SHP77 (cell line): Measurements from ENCODE around the gene PRH1.

Experiments
- DNase-seq, 2 experiments: peaks; one replicate each; lab custom pipeline; 2025; lab: John Stamatoyannopoulos, UW

The PRH1 gene

GRCh38 chr12:10884086-10884725 lies at the start of gene PRH1:
TSS of gene PRH1 (minus strand) at chr12:10884255. CDS start at chr12:10884217, 38 bp downstream.
- no peak for DNase-seq

DNA sequence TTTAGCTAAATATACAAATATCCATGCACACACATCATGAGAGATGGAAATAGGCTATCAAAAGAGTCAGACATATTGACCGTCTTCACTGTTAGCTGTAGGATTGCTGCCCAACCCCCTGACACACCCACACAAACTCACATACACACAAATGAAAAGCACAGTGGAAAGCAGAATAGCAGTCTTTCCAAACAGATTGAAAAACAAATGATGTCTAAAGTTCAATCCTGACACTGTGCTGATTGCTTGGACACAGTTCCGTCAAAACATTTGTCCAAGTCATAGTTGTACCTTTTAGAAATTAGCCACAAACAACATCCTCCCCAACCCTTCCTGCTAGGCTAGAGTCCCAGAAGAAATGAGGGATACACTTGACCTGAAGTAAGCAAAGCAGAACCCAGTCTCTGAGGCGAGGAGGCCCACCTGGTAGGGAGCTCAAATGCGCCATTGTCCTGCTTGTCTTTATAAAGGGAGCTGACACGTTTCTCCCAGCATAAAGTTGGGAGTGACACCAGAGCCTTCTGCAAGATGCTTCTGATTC lies 44.8 kb upstream of the PRH1 start, which contains the start of gene PRH2:
TSS of gene PRH2 (plus strand) at position 491 of the 541 bp plus-strand sequence. CDS start at position 529, 38 bp downstream.
- DNase-seq, result no peak

DNA sequence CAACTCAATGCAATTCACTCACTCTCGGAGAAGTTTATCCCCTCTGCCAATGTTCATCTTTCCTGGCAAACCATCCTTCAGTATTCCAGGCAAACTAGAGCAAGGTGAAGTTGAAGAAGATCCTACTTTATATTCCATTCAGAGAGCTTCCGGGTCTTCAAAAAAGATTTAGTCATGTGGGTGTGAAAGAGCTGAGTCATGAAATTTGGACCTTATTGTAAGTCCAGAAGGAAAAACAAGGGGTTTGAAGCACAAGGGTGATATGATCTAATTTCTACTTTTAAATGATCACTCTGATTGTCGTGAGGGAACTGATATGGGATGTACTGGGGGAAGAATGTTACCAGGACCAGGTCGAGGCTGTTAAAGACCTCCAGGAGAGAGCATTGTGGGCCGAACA lies 42.2 kb upstream of the PRH1 start:
- no peak for DNase-seq

GRCh38 chr12:10919809-10920208 lies 35.8 kb upstream of the PRH1 start:
- no peak for DNase-seq

DNA sequence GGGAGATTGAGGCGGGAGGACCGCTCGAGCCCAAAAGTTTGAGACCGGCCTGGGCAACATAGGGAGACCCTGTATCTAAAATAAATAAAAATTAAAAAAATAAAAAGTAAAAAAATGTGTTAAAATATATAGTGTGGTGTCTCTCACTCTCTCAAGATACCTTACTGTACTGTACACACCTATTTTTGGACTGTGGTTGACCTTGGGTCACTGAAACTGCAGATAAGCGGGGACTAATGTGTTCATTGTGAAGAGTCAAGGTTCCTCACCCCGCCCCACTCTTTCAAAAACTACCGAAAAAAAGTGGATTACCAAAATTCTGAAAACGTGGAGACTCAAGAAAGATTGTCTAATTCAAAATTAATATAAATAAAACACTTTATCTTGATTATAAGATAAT lies 26.3 kb upstream of the PRH1 start:
- DNase-seq, result no peak

- DNase-seq, result no peak
These were observed 25.4 kb upstream of the PRH1 start, which contains the start of gene TAS2R13 for GRCh38 chr12:10909462-10909861. TSS of gene TAS2R13 (minus strand) at chr12:10909562. CDS start at chr12:10909298, 264 bp downstream.

DNA sequence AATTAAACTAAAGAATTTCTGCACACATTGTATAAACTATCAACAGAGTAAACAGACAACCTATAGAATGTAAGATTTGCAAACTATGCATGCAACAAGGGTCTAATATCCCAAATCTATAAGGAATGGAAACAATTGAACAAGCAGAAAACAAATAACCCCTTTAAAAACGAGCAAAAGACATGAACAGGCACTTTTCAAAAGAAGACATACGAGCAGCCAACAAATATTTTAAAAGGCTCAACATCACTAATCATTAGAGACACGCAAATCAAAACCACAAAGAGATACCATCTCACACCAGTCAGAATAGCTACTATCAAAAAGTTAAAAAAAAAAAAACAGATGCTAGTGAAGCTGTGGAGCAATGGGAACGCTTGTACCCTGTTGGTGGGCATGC lies 20.6 kb upstream of the PRH1 start:
- DNase-seq, result no peak

DNA sequence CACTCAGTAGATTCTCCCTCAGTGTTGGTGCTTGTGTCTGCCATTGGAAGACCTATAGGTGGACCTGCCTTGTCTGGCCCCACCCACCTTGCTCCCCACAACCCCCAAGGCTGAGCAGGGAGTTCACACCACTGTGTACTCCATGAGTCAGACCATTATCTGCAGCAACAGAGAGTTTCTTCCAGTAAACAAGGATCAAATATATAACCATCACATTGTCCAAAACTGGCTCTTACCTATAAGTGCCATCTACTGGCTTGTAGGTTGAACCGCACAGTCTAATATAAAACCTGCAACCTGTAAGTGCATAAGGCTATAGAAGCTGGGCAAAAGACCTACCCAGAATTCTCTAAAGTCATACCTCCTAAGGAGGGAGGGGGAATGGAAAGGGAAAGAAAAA lies 17.4 kb upstream of the PRH1 start:
- DNase-seq, result no peak

- DNase-seq, result no peak
These were observed 16.9 kb upstream of the PRH1 start for GRCh38 chr12:10900972-10901371.

- no peak for DNase-seq
These were observed 16.5 kb upstream of the PRH1 start for GRCh38 chr12:10900530-10900929.

GRCh38 chr12:10896854-10897253 lies 12.8 kb upstream of the PRH1 start:
- DNase-seq, result no peak

- no peak for DNase-seq
These were observed 7.9 kb upstream of the PRH1 start for GRCh38 chr12:10891937-10892336.

- no peak for DNase-seq
These were observed 5.2 kb upstream of the PRH1 start for GRCh38 chr12:10889226-10889625.

- DNase-seq, result no peak
These were observed 10.7 kb downstream of the PRH1 start for GRCh38 chr12:10873378-10873777.

GRCh38 chr12:10867381-10867780 lies 16.7 kb downstream of the PRH1 start:
- no peak for DNase-seq

- DNase-seq, result no peak
These were observed 20.4 kb downstream of the PRH1 start for GRCh38 chr12:10863512-10864218.

DNA sequence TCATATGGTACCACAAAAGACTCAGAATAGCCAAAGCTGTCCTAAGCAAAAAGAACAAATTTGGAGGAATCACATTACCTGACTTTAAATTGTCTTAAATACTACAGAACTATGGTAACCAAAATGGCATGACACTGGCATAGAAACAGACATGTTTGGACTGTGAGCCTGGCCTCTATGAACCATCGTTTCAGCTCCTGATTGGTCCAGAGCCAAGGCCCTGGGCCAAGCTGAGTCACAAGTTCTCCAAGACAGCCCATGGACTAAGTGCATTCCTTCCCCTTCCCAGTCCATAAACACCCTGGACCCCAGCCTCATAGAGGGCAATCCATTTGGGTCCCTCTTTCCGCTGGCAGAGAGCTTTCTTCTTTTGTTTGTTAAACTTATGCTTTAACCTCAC lies 22.7 kb downstream of the PRH1 start:
- DNase-seq, result no peak

- DNase-seq, result no peak
These were observed 28.2 kb downstream of the PRH1 start for GRCh38 chr12:10855807-10856206.

DNA sequence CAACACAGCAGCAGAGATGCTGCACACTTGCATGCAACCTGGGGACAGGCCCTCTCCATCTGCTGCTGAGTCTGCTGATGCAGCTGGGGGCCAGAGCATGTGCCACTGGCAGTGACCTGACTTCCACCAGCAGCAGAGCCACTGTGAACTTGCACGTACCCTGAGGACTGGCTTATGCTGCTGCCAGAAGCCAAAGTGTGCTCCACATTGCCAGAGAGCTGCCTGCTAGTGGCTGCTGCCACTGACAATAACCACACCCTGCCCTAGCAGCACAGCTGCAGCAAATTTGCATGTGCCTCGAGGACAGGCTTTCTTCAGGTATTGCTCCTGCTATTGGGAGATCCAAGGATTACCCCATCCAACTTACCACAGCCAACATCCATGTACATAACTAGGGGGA lies 30.3 kb downstream of the PRH1 start:
- no peak for DNase-seq

GRCh38 chr12:10851243-10851858 lies 32.7 kb downstream of the PRH1 start:
- no peak for DNase-seq

- no peak for DNase-seq
These were observed 34.6 kb downstream of the PRH1 start, which contains the start of gene PRR4 for GRCh38 chr12:10849425-10849878. TSS of gene PRR4 (minus strand) at chr12:10849475. CDS start at chr12:10849437, 38 bp downstream.

DNA sequence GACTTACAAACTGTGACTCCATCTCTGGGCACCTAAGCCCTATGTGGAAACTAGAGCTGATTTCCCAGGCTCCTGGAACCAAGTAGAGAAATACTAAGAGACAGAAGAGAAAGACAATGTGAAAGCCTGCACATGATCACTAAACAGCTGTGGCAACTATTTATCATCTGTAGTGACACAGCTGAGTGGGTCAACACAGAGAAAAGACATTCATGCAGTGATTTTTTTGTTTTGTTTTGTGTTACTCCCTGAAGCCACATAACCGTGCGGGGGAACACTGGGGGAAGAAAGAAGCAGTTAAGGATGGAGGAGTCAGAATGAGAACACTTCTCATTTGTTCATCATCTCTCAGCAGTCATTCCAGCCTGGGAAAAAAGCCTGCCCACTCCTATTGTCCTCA lies 36.3 kb downstream of the PRH1 start:
- DNase-seq, result no peak

DNA sequence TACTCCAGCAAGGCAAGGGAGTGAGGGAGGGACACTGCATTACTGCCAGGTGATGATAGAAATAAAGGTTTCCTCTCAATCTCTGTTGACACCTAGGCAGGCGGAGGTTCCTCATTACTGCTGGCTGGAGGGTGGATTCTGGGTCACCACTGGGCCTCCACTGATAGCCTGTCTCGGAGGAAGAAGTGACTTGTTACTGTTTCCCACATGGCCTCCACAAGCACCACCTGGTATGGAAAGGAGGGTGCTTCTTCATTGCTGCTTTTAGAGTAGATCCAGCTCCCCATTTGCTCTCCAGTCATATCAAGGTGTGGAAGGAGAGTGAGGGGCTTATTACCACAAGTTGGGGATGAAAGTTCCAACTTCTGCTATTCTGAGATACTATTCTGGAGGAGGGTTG lies 41.2 kb downstream of the PRH1 start:
- DNase-seq, result no peak
